ENCODE data around the gene FAM3C.

FAM3C gene

DNA sequence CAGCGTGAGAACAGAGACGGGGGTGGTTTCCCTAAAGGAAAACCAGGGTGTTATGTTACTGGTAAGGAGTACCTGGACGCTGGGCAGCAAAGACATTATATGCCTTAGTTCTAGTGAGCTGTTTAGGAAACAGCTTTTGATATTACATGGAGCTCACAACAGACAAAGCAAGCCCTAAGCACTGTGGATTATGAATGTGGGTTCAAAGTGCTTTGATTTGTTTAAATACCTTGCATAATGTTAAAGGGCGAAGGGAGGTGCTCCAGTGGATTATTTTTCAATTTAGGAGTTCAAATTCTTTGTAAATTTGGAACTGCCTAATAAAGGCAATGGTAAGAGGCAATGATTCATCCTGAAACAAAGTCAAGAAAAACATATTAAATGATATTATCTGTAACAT, 53.5 kb downstream of the FAM3C start:
- Histone ChIP-seq H3K27me3 (ENCODE audit: insufficient read depth, poor library complexity, severe bottlenecking) (no peaks in the 10 kb centered on the region), H3K27ac (replicated peaks) (no peak overlapping the region), H3K4me3 (replicated peaks; ENCODE audit: insufficient read depth, low read length) (no peak overlapping the region)
- TF ChIP-seq SPI1 (IDR thresholded peaks at IDR 0.05; ENCODE audit: borderline replicate concordance, low read depth) (no peak), POLR2AphosphoS5 (IDR thresholded peaks at IDR 0.05; ENCODE audit: low read depth) (no peak), GABPA (IDR thresholded peaks at IDR 0.05; ENCODE audit: low read depth) (no peak), REST (IDR thresholded peaks at IDR 0.05; ENCODE audit: insufficient replicate concordance, low read depth) (no peak)
- TF ChIP-seq, protein P1, sequence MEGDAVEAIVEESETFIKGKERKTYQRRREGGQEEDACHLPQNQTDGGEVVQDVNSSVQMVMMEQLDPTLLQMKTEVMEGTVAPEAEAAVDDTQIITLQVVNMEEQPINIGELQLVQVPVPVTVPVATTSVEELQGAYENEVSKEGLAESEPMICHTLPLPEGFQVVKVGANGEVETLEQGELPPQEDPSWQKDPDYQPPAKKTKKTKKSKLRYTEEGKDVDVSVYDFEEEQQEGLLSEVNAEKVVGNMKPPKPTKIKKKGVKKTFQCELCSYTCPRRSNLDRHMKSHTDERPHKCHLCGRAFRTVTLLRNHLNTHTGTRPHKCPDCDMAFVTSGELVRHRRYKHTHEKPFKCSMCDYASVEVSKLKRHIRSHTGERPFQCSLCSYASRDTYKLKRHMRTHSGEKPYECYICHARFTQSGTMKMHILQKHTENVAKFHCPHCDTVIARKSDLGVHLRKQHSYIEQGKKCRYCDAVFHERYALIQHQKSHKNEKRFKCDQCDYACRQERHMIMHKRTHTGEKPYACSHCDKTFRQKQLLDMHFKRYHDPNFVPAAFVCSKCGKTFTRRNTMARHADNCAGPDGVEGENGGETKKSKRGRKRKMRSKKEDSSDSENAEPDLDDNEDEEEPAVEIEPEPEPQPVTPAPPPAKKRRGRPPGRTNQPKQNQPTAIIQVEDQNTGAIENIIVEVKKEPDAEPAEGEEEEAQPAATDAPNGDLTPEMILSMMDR (IDR thresholded peaks at IDR 0.05; ENCODE audit: insufficient read depth, low read length) = no peak
- no peak for DNase-seq (ENCODE audit: low read depth in 1 of 2, low spot score in 1 of 2)

DNA sequence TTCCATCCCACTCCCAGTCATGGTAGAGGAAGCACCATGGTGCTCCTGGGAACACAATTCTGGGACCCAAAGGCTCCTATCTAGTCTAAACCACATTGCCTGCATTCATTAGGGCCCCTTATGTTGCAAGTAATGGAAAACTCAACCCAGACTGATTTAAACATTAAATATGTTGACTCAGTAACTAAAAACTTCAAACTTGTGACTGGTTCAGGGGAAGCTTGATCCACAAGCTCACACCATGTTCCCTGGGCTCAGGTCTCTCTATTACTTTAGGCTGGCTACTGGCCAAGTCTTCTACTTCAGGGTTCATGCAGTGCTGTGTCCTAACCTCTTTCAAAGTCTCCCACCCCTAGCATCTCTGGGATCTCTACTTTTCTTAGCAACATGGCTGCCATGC, 54.2 kb downstream of the FAM3C start:
- Histone ChIP-seq H3K27me3 (ENCODE audit: insufficient read depth, poor library complexity, severe bottlenecking) (no peaks in the 10 kb centered on the region), H3K27ac (replicated peaks) (no peak overlapping the region), H3K4me3 (replicated peaks; ENCODE audit: insufficient read depth, low read length) (no peak overlapping the region)
- DNase-seq (ENCODE audit: low read depth in 1 of 2, low spot score in 1 of 2) = no peak
- TF ChIP-seq REST (IDR thresholded peaks at IDR 0.05; ENCODE audit: insufficient replicate concordance, low read depth) (no peak), GABPA (IDR thresholded peaks at IDR 0.05; ENCODE audit: low read depth) (no peak), POLR2AphosphoS5 (IDR thresholded peaks at IDR 0.05; ENCODE audit: low read depth) (no peak), SPI1 (IDR thresholded peaks at IDR 0.05; ENCODE audit: borderline replicate concordance, low read depth) (no peak)
- TF ChIP-seq, protein P1 (IDR thresholded peaks at IDR 0.05; ENCODE audit: insufficient read depth, low read length) = no peak

- TF ChIP-seq, protein P1 (IDR thresholded peaks at IDR 0.05; ENCODE audit: insufficient read depth, low read length) = no peak
- TF ChIP-seq SPI1 (IDR thresholded peaks at IDR 0.05; ENCODE audit: borderline replicate concordance, low read depth) (no peak), REST (IDR thresholded peaks at IDR 0.05; ENCODE audit: insufficient replicate concordance, low read depth) (no peak), POLR2AphosphoS5 (IDR thresholded peaks at IDR 0.05; ENCODE audit: low read depth) (no peak), GABPA (IDR thresholded peaks at IDR 0.05; ENCODE audit: low read depth) (no peak)
- Histone ChIP-seq H3K27ac (replicated peaks) (no peak overlapping the region), H3K27me3 (ENCODE audit: insufficient read depth, poor library complexity, severe bottlenecking) (no peaks in the 10 kb centered on the region), H3K4me3 (replicated peaks; ENCODE audit: insufficient read depth, low read length) (no peak overlapping the region)
- DNase-seq (ENCODE audit: low read depth in 1 of 2, low spot score in 1 of 2) = peak in 1 of 2 experiments; percentile 32
Measured at GRCh38 chr7:121339082-121339481, 57.0 kb downstream of the FAM3C start.
